IMR-90 (cell line): ENCODE measurements around the gene ZNF532. TPM values are rescaled to one million over a fixed set of nuclear protein-coding genes. Genes with fewer than 3 reads are reported as not detected.

Experiments used
- ATAC-seq: fragments of 200-7000 bp; cut with Tn5 transposase; 2 replicates; pipeline ENCODE4 v1.9.1; 2020; ENCODE audit warnings: low read depth, mild to moderate bottlenecking, moderate library complexity
- BruUV-seq: library from RNA; stranded (reverse); fragments of 400-500 nt; replicated peaks from 2 replicates; lab custom pipeline; 2021; lab: Mats Ljungman, UMichigan
- CTCF ChIA-PET: fragments of 300-600 bp; formaldehyde crosslinking; extraction: SDS; loops from one replicate; lab custom pipeline; 2021; ENCODE audit warnings: antibody characterized with exemption; lab: Yijun Ruan, JAX
- POLR2A ChIA-PET: fragments of 300-600 bp; sonication (Branson Sonifier 250); formaldehyde crosslinking; loops from one replicate; lab custom pipeline; 2022; ENCODE audit warnings: antibody characterized with exemption; ENCODE audit not compliant: unreplicated experiment; lab: Charles Lee
- DNase-seq: peaks from one replicate; pipeline ENCODE4 v3.0.0; 2013
- H2AFZ ChIP-seq: replicated peaks from 2 replicates; pipeline ENCODE3; 2013; ENCODE audit warnings: low read length, mild to moderate bottlenecking; ENCODE audit not compliant: poor library complexity
- H2AK5ac ChIP-seq: 2 replicates; pipeline ENCODE4 v1.6.1; 2013; ENCODE audit warnings: low read depth, low read length, inconsistent platforms
- H2AK9ac ChIP-seq: replicated peaks from 2 replicates; pipeline ENCODE3; 2013; ENCODE audit warnings: mild to moderate bottlenecking, low read depth, low read length, moderate library complexity; ENCODE audit not compliant: poor library complexity
- H2BK120ac ChIP-seq: 2 replicates; pipeline ENCODE4 v1.6.1; 2013; ENCODE audit warnings: low read depth, low read length, inconsistent platforms
- H2BK15ac ChIP-seq: 3 replicates; pipeline ENCODE4 v1.6.1; 2013; ENCODE audit warnings: low read depth, low read length, inconsistent platforms
- H2BK20ac ChIP-seq: 2 replicates; pipeline ENCODE4 v1.6.1; 2013; ENCODE audit warnings: low read depth, mild to moderate bottlenecking, inconsistent platforms, low read length, moderate library complexity
- H2BK5ac ChIP-seq: 2 replicates; pipeline ENCODE4 v1.6.1; 2013; ENCODE audit warnings: mild to moderate bottlenecking, low read depth, low read length, inconsistent platforms; ENCODE audit not compliant: poor library complexity, severe bottlenecking
- H3K14ac ChIP-seq: replicated peaks from 2 replicates; pipeline ENCODE4 v1.6.1; 2013; ENCODE audit warnings: low read depth, low read length, inconsistent platforms
- H3K18ac ChIP-seq: 2 replicates; pipeline ENCODE4 v1.6.1; 2013; ENCODE audit warnings: low read depth, low read length, control low read depth
- H3K23ac ChIP-seq: 2 replicates; pipeline ENCODE4 v1.6.1; 2013; ENCODE audit warnings: low read depth, low read length, inconsistent platforms
- H3K27ac ChIP-seq: 2 replicates; pipeline ENCODE4 v1.5.1; 2013; ENCODE audit warnings: mild to moderate bottlenecking, control low read depth, low read length; ENCODE audit not compliant: insufficient read depth
- H3K27me3 ChIP-seq: 2 replicates; pipeline ENCODE4 v1.6.1; 2013; ENCODE audit warnings: low read length; ENCODE audit not compliant: control insufficient read depth, insufficient read depth
- H3K36me3 ChIP-seq: 2 replicates; pipeline ENCODE4 v1.6.1; 2013; ENCODE audit warnings: low read length, mixed read lengths; ENCODE audit not compliant: control insufficient read depth, insufficient read depth
- H3K4ac ChIP-seq: 2 replicates; pipeline ENCODE4 v1.6.1; 2013; ENCODE audit warnings: low read depth, low read length, inconsistent platforms
- H3K4me1 ChIP-seq: 2 replicates; pipeline ENCODE4 v1.6.1; 2013; ENCODE audit warnings: low read length, mixed read lengths; ENCODE audit not compliant: control insufficient read depth, insufficient read depth
- H3K4me2 ChIP-seq: 2 replicates; pipeline ENCODE4 v1.6.1; 2013; ENCODE audit warnings: low read depth, mild to moderate bottlenecking, control low read depth, low read length, moderate library complexity
- H3K4me3 ChIP-seq: 2 replicates; pipeline ENCODE4 v1.5.1; 2013; ENCODE audit warnings: low read depth, mild to moderate bottlenecking, control low read depth, low read length, moderate library complexity; ENCODE audit not compliant: insufficient read depth
- H3K56ac ChIP-seq: 2 replicates; pipeline ENCODE4 v1.6.1; 2013; ENCODE audit warnings: low read length, inconsistent platforms; ENCODE audit not compliant: insufficient read depth; ENCODE audit errors: extremely low read depth
- H3K79me1 ChIP-seq, 2 experiments: 2 replicates each; pipeline ENCODE4 v1.6.1; 2013; ENCODE audit warnings: low read length in 2 of 2, inconsistent platforms in 1 of 2, low read depth in 1 of 2
- H3K9ac ChIP-seq: 2 replicates; pipeline ENCODE4 v1.6.1; 2013; ENCODE audit warnings: low read depth, low read length, control low read depth
- H3K9me1 ChIP-seq: 2 replicates; pipeline ENCODE4 v1.6.1; 2013; ENCODE audit warnings: low read length, inconsistent platforms; ENCODE audit not compliant: insufficient read depth
- H3K9me3 ChIP-seq: 2 replicates; pipeline ENCODE4 v1.6.1; 2013; ENCODE audit warnings: low read length; ENCODE audit not compliant: control insufficient read depth, insufficient read depth
- H4K20me1 ChIP-seq: 2 replicates; pipeline ENCODE4 v1.6.1; 2013; ENCODE audit warnings: low read length, inconsistent platforms; ENCODE audit not compliant: insufficient read depth
- H4K5ac ChIP-seq: 2 replicates; pipeline ENCODE4 v1.6.1; 2013; ENCODE audit warnings: mild to moderate bottlenecking, low read depth, low read length, control low read depth
- H4K8ac ChIP-seq, 2 experiments: 2 replicates each; pipeline ENCODE4 v1.6.1; 2013; ENCODE audit warnings: low read depth in 2 of 2, low read length in 2 of 2, control low read depth in 1 of 2, inconsistent platforms in 1 of 2
- H4K91ac ChIP-seq: 2 replicates; pipeline ENCODE4 v1.6.1; 2013; ENCODE audit warnings: low read depth, low read length, inconsistent platforms; ENCODE audit not compliant: insufficient read depth
- BHLHE40 ChIP-seq: fragments of 150-350 bp; IDR thresholded peaks from 2 replicates; pipeline ENCODE4 v1.6.1; 2016; ENCODE audit warnings: mild to moderate bottlenecking, low read depth, low read length
- CEBPB ChIP-seq: IDR thresholded peaks from 2 replicates; pipeline ENCODE4 v1.6.1; 2012; ENCODE audit warnings: low read depth, low read length, improper control_type of control experiment
- CHD1 ChIP-seq: IDR thresholded peaks from 2 replicates; pipeline ENCODE4 v1.6.1; 2012; ENCODE audit warnings: low read depth, low read length, improper control_type of control experiment
- FOS ChIP-seq: fragments of 150-350 bp; IDR thresholded peaks from 2 replicates; pipeline ENCODE4 v1.6.1; 2016; ENCODE audit warnings: low read depth, low read length
- MAFK ChIP-seq: IDR thresholded peaks from 2 replicates; pipeline ENCODE4 v1.6.1; 2012; ENCODE audit warnings: low read depth, low read length, improper control_type of control experiment
- MAZ ChIP-seq: IDR thresholded peaks from 2 replicates; pipeline ENCODE4 v1.6.1; 2012; ENCODE audit warnings: low read depth, mild to moderate bottlenecking, low read length, improper control_type of control experiment, moderate library complexity, borderline replicate concordance
- POLR2A ChIP-seq: IDR thresholded peaks from 2 replicates; pipeline ENCODE4 v1.6.1; 2012; ENCODE audit warnings: mild to moderate bottlenecking, low read depth, low read length
- RAD21 ChIP-seq: IDR thresholded peaks from 2 replicates; pipeline ENCODE4 v1.6.1; 2012; ENCODE audit warnings: low read length, improper control_type of control experiment
- RCOR1 ChIP-seq: IDR thresholded peaks from 2 replicates; pipeline ENCODE4 v1.6.1; 2012; ENCODE audit warnings: mild to moderate bottlenecking, low read length, improper control_type of control experiment; ENCODE audit not compliant: insufficient replicate concordance
- RFX5 ChIP-seq: IDR thresholded peaks from 2 replicates; pipeline ENCODE4 v1.8.0; 2012; ENCODE audit warnings: low read depth, mild to moderate bottlenecking, low read length, moderate library complexity
- SMC3 ChIP-seq: fragments of 150-350 bp; IDR thresholded peaks from 2 replicates; pipeline ENCODE4 v1.6.1; 2016; ENCODE audit warnings: low read depth, mild to moderate bottlenecking, antibody characterized with exemption, low read length, moderate library complexity
- USF2 ChIP-seq: fragments of 150-350 bp; IDR thresholded peaks from 2 replicates; pipeline ENCODE4 v1.6.1; 2017; ENCODE audit warnings: mild to moderate bottlenecking, antibody characterized with exemption, low read length, low read depth
- WGBS, 2 experiments: methylation state at CpG; one replicate each; pipeline versions ENCODE4 v1.1.5 to v1.1.7; 2013; ENCODE audit warnings: missing lambda C conversion rate in 2 of 2; ENCODE audit not compliant: insufficient read length in 1 of 2; ENCODE audit errors: extremely low coverage in 2 of 2; 5-methylcytosine and 5-hydroxymethylcytosine counted together
- dilution Hi-C: fragments of 300-500 bp; cut with HindIII; formaldehyde crosslinking; loops from one replicate; pipeline ENCODE4 v1.14.3; 2018; ENCODE audit warnings: low sequenced_read_pairs; ENCODE audit not compliant: unreplicated experiment
- in situ Hi-C: fragments of 300-500 bp; cut with MboI; formaldehyde crosslinking; loops from 3 replicates; pipeline ENCODE4 v1.14.3; 2019; ENCODE audit warnings: low sequenced_read_pairs, inconsistent platforms, mixed read lengths
- intact Hi-C: fragments of 100-400 bp; cut with micrococcal nuclease; formaldehyde crosslinking; loops from 2 replicates; pipeline ENCODE4 v1.10.0; 2022
- polyA plus RNA-seq, 3 experiments: library from polyadenylated mRNA; depleted of rRNA; stranded (reverse); fragments of >200 nt; gene quantifications; 2 replicates each; pipeline ENCODE4 v1.2.3, GENCODE V29; 2012; ENCODE audit warnings: low replicate concordance in 1 of 3
- total RNA-seq: library from RNA; depleted of rRNA; stranded (reverse); fragments of >200 nt; gene quantifications from 2 replicates; pipeline ENCODE4 v1.2.3, GENCODE V29; 2012
- TF ChIP-seq, protein P1 (sequence below): conservative IDR thresholded peaks from 2 replicates; pipeline ENCODE4 v1.5.1; 2012; ENCODE audit warnings: mild to moderate bottlenecking, low read depth, low read length, improper control_type of control experiment
- TF ChIP-seq, protein P2 (sequence below): fragments of 150-350 bp; IDR thresholded peaks from 2 replicates; pipeline ENCODE4 v1.6.1; 2016; ENCODE audit warnings: low read depth, mild to moderate bottlenecking, low read length, moderate library complexity, borderline replicate concordance

Gene ZNF532
- total and polyA plus RNA-seq, 2 of the 4 experiments (the other 2 are of a cell fraction): 29.9 to 45.8 TPM

- Histone ChIP-seq H2BK120ac (peak overlapping the region; percentile 80), H3K9me1 (peaks cover 14% of the 10 kb centered on the region), H2AK5ac (peak overlapping the region; percentile 32; the same call in 1 of the 2 replicates), H2AK9ac (no peak overlapping the region), H3K4me3 (no peak overlapping the region), H4K91ac (no peak overlapping the region; the same call in 1 of the 2 replicates), H3K27ac (peak overlapping the region; percentile 34; the same call in 1 of the 2 replicates), H3K4ac (peak overlapping the region; percentile 24), H3K79me1 (no peaks in the 10 kb centered on the region), H2BK20ac (peak overlapping the region; percentile 73), H3K4me1 (peaks cover 4% of the 10 kb centered on the region), H4K20me1 (no peaks in the 10 kb centered on the region), H3K56ac (peak overlapping the region; percentile 71), H3K4me2 (peak overlapping the region; percentile 48; the same call in 1 of the 2 replicates), H2AFZ (peak overlapping the region; percentile 90), H3K23ac (0 out of 2 replicates have a peak overlapping the region, but pooled peaks have one; percentile 4), H3K9ac (no peak overlapping the region), H3K36me3 (no peaks in the 10 kb centered on the region), H3K27me3 (no peaks in the 10 kb centered on the region), H3K9me3 (peaks cover 6% of the 10 kb centered on the region; the same call in 1 of the 2 replicates), H4K5ac (no peak overlapping the region), H2BK15ac (peak overlapping the region; percentile 16; the same call in 1 of the 3 replicates), H2BK5ac (peak overlapping the region; percentile 36), H4K8ac (peak overlapping the region in 1 of 2 experiments; percentile 64; a peak in 1 of 4 replicates), H3K18ac (peak overlapping the region; percentile 36; the same call in 1 of the 2 replicates), H3K14ac (peak overlapping the region; percentile 37)
- in situ Hi-C loops: no loop called here
- dilution Hi-C loops: no loop called here
- intact Hi-C loops: no loop called here
- peak; percentile 70 for ATAC-seq
- ChIA-PET CTCF (interaction anchor here (0.6 kb wide), 3 partner anchors 78 to 1260 kb away, joined by 3 to 4 read pairs (median 4); no protein-coding TSS in a partner anchor), POLR2A (no interaction called here)
- DNase-seq: peak; percentile 73
- 80% methylated on average over 1 of the region's 13 CpGs; no CpG with 5 or more reads in 1 of the 2 experiments for WGBS, 2 experiments
- BruUV-seq: no TSS peak
- TF ChIP-seq MAFK (peak; percentile 31; the same call in 1 of the 2 replicates), BHLHE40 (no peak), SMC3 (no peak), POLR2A (no peak), USF2 (no peak), CHD1 (no peak), RCOR1 (no peak), RFX5 (no peak), RAD21 (no peak), MAZ (no peak), CEBPB (peak; percentile 30; the same call in 1 of the 2 replicates), FOS (0 out of 2 replicates have a peak, but pooled peaks have one; percentile 8)
- TF ChIP-seq, protein P1, sequence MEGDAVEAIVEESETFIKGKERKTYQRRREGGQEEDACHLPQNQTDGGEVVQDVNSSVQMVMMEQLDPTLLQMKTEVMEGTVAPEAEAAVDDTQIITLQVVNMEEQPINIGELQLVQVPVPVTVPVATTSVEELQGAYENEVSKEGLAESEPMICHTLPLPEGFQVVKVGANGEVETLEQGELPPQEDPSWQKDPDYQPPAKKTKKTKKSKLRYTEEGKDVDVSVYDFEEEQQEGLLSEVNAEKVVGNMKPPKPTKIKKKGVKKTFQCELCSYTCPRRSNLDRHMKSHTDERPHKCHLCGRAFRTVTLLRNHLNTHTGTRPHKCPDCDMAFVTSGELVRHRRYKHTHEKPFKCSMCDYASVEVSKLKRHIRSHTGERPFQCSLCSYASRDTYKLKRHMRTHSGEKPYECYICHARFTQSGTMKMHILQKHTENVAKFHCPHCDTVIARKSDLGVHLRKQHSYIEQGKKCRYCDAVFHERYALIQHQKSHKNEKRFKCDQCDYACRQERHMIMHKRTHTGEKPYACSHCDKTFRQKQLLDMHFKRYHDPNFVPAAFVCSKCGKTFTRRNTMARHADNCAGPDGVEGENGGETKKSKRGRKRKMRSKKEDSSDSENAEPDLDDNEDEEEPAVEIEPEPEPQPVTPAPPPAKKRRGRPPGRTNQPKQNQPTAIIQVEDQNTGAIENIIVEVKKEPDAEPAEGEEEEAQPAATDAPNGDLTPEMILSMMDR: no peak
- TF ChIP-seq, protein P2, sequence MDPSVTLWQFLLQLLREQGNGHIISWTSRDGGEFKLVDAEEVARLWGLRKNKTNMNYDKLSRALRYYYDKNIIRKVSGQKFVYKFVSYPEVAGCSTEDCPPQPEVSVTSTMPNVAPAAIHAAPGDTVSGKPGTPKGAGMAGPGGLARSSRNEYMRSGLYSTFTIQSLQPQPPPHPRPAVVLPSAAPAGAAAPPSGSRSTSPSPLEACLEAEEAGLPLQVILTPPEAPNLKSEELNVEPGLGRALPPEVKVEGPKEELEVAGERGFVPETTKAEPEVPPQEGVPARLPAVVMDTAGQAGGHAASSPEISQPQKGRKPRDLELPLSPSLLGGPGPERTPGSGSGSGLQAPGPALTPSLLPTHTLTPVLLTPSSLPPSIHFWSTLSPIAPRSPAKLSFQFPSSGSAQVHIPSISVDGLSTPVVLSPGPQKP: no peak
Observed at GRCh38 chr18:59008302-59008974, 143.8 kb downstream of the ZNF532 start.
